Measurements from ENCODE around the gene ARAP2.

The ARAP2 gene

GRCh38 chr4:36214735-36215485 lies 29.4 kb downstream of the ARAP2 start:
- Histone ChIP-seq H3K9ac (ENCODE audit: low read depth, low read length) (no peak overlapping the region), H3K4me3 (ENCODE audit: low read length) (no peak overlapping the region), H3K27me3 (ENCODE audit: insufficient read depth, low read length) (no peaks in the 10 kb centered on the region), H3K27ac (ENCODE audit: low read depth, low read length) (no peak overlapping the region), H3K4me1 (ENCODE audit: insufficient read depth, low read length) (no peaks in the 10 kb centered on the region), H3K9me3 (ENCODE audit: insufficient read depth, low read depth, low read length) (no peaks in the 10 kb centered on the region), H3K36me3 (ENCODE audit: insufficient read depth, low read length) (no peaks in the 10 kb centered on the region)
- WGBS = 67% methylated on average over 3 of the region's 4 CpGs

- 96% methylated on average over 2 of the region's 2 CpGs for WGBS
Observed at GRCh38 chr4:36213977-36214376, 30.3 kb downstream of the ARAP2 start.

GRCh38 chr4:36211084-36211483 lies 33.2 kb downstream of the ARAP2 start:
- no peaks in the 10 kb centered on the region for H3K4me1 ChIP-seq (ENCODE audit: insufficient read depth, low read length)
- H3K27ac ChIP-seq (ENCODE audit: low read depth, low read length) = no peak overlapping the region
- H3K36me3 ChIP-seq (ENCODE audit: insufficient read depth, low read length) = no peaks in the 10 kb centered on the region
- H3K27me3 ChIP-seq (ENCODE audit: insufficient read depth, low read length) = no peaks in the 10 kb centered on the region
- H3K9me3 ChIP-seq (ENCODE audit: insufficient read depth, low read depth, low read length) = no peaks in the 10 kb centered on the region
- 92% methylated on average over 1 of the region's 1 CpG for WGBS
- no peak overlapping the region for H3K9ac ChIP-seq (ENCODE audit: low read depth, low read length)
- H3K4me3 ChIP-seq (ENCODE audit: low read length) = no peak overlapping the region

More at GRCh38 chr4:36213977-36214376, 30.3 kb downstream of the ARAP2 start:
- Histone ChIP-seq H3K4me1 (ENCODE audit: insufficient read depth, low read length) (no peaks in the 10 kb centered on the region), H3K4me3 (ENCODE audit: low read length) (no peak overlapping the region), H3K9ac (ENCODE audit: low read depth, low read length) (no peak overlapping the region), H3K27ac (ENCODE audit: low read depth, low read length) (no peak overlapping the region), H3K27me3 (ENCODE audit: insufficient read depth, low read length) (no peaks in the 10 kb centered on the region), H3K9me3 (ENCODE audit: insufficient read depth, low read depth, low read length) (no peaks in the 10 kb centered on the region), H3K36me3 (ENCODE audit: insufficient read depth, low read length) (no peaks in the 10 kb centered on the region)

DNA sequence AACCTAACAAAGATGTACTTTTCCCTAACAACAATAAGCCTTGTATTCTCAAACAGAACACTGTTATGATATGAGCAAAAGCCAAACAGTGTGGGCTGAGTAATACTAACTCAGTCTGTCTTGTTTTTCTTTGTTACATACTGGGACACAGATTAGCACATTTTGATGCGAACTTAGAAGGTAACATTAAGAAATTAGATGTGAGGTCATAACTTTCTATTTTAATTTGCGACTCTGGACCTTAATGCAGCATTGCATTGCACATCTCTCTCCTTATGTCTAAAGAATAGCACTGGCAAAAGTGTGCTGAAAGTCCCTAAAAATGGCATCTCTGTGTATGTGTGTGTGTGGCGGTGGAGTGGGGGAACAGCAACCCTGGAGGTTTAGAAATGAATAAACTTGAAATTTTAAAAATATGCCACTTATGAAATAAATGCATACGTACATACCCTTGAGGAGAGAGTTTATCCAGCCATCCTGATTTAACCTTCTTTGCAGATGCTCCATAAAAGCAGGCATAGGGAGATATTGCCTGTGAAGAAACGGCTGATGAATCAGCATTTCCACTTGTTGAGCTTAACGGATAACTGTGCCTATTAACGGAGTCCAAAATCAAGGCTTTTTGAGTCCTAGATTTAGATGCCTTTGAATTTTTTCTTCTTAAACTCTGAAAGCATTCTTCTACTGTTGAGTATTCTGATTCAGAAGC lies 34.2 kb downstream of the ARAP2 start:
- H3K36me3 ChIP-seq (ENCODE audit: insufficient read depth, low read length) = no peaks in the 10 kb centered on the region
- 94% methylated on average over 6 of the region's 7 CpGs for WGBS
- no peak overlapping the region for H3K9ac ChIP-seq (ENCODE audit: low read depth, low read length)
- H3K27me3 ChIP-seq (ENCODE audit: insufficient read depth, low read length) = no peaks in the 10 kb centered on the region
- no peaks in the 10 kb centered on the region for H3K9me3 ChIP-seq (ENCODE audit: insufficient read depth, low read depth, low read length)
- H3K4me1 ChIP-seq (ENCODE audit: insufficient read depth, low read length) = no peaks in the 10 kb centered on the region
- no peak overlapping the region for H3K4me3 ChIP-seq (ENCODE audit: low read length)
- H3K27ac ChIP-seq (ENCODE audit: low read depth, low read length) = no peak overlapping the region

GRCh38 chr4:36208893-36209473 lies 35.3 kb downstream of the ARAP2 start:
- Histone ChIP-seq H3K9ac (ENCODE audit: low read depth, low read length) (no peak overlapping the region), H3K27ac (ENCODE audit: low read depth, low read length) (no peak overlapping the region), H3K4me3 (ENCODE audit: low read length) (no peak overlapping the region), H3K4me1 (ENCODE audit: insufficient read depth, low read length) (no peaks in the 10 kb centered on the region), H3K27me3 (ENCODE audit: insufficient read depth, low read length) (no peaks in the 10 kb centered on the region), H3K9me3 (ENCODE audit: insufficient read depth, low read depth, low read length) (no peaks in the 10 kb centered on the region), H3K36me3 (ENCODE audit: insufficient read depth, low read length) (no peaks in the 10 kb centered on the region)
- 98% methylated on average over 3 of the region's 4 CpGs for WGBS

DNA sequence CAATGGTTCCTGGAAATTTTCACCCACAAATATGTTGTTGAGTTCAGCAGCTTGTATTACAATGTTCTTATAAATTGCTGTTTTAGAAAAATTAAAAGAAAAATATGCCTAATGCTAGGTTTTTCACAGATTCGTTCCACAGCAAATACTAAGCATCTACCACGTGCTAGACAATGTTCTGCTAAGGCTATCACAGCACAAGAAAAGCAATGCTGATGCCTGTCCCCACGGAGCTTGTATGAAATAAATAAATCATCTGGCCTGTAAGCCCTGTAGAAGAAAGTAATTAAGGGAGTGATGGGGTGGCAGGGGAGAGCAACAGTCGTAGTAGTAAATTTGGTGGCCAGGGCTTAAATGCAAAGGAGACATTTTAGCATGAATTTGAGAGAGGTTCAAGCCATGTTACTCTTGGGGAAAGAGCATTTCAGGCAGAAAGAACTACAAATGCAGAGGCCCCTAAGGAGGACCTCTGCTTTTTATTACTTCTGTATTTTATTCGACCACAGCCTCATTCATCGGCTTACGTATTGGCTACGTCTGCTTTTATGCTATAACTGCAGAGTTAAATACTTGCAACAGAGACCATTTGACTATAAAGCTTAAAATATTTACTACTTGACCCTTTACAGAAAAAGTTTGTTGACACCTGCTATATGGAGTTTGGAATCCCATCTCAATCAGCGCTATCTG lies 36.3 kb downstream of the ARAP2 start:
- H3K36me3 ChIP-seq (ENCODE audit: insufficient read depth, low read length) = no peaks in the 10 kb centered on the region
- no peak overlapping the region for H3K27ac ChIP-seq (ENCODE audit: low read depth, low read length)
- 95% methylated on average over 9 of the region's 9 CpGs for WGBS
- H3K9ac ChIP-seq (ENCODE audit: low read depth, low read length) = no peak overlapping the region
- H3K9me3 ChIP-seq (ENCODE audit: insufficient read depth, low read depth, low read length) = no peaks in the 10 kb centered on the region
- H3K27me3 ChIP-seq (ENCODE audit: insufficient read depth, low read length) = no peaks in the 10 kb centered on the region
- no peak overlapping the region for H3K4me3 ChIP-seq (ENCODE audit: low read length)
- no peaks in the 10 kb centered on the region for H3K4me1 ChIP-seq (ENCODE audit: insufficient read depth, low read length)

- H3K4me1 ChIP-seq (ENCODE audit: insufficient read depth, low read length) = no peaks in the 10 kb centered on the region
- no peaks in the 10 kb centered on the region for H3K36me3 ChIP-seq (ENCODE audit: insufficient read depth, low read length)
- no peaks in the 10 kb centered on the region for H3K9me3 ChIP-seq (ENCODE audit: insufficient read depth, low read depth, low read length)
- WGBS = 100% methylated on average over 1 of the region's 1 CpG
- H3K4me3 ChIP-seq (ENCODE audit: low read length) = no peak overlapping the region
- no peaks in the 10 kb centered on the region for H3K27me3 ChIP-seq (ENCODE audit: insufficient read depth, low read length)
- no peak overlapping the region for H3K27ac ChIP-seq (ENCODE audit: low read depth, low read length)
- H3K9ac ChIP-seq (ENCODE audit: low read depth, low read length) = no peak overlapping the region
Observed at GRCh38 chr4:36207367-36207766, 36.9 kb downstream of the ARAP2 start.

- no peak overlapping the region for H3K27ac ChIP-seq (ENCODE audit: low read depth, low read length)
- H3K9ac ChIP-seq (ENCODE audit: low read depth, low read length) = no peak overlapping the region
- H3K4me1 ChIP-seq (ENCODE audit: insufficient read depth, low read length) = no peaks in the 10 kb centered on the region
- H3K27me3 ChIP-seq (ENCODE audit: insufficient read depth, low read length) = no peaks in the 10 kb centered on the region
- H3K9me3 ChIP-seq (ENCODE audit: insufficient read depth, low read depth, low read length) = no peaks in the 10 kb centered on the region
- no CpG with 5 or more reads among the region's 3 CpGs for WGBS
- no peaks in the 10 kb centered on the region for H3K36me3 ChIP-seq (ENCODE audit: insufficient read depth, low read length)
- no peak overlapping the region for H3K4me3 ChIP-seq (ENCODE audit: low read length)
Observed at GRCh38 chr4:36206603-36207311, 37.6 kb downstream of the ARAP2 start.

DNA sequence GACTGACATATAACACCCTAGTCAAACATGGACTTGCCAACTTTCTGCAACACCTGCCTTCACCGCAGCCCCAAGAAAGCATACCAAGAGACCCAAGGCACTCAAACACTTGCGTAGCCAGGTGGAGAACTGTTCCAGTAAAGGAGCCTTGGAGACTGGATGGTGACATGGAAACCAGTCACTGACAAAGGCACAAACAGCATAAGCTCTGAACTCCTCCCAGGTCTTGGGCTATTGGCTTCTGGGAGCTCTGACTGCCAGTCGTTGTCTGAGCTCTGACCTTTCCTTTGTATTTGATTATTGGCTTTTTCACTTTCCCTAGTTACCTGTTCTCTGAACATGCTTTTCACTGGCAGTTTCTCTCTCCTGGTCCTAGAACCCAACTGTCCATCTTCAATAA lies 38.3 kb downstream of the ARAP2 start:
- H3K9me3 ChIP-seq (ENCODE audit: insufficient read depth, low read depth, low read length) = no peaks in the 10 kb centered on the region
- no peak overlapping the region for H3K9ac ChIP-seq (ENCODE audit: low read depth, low read length)
- no peak overlapping the region for H3K27ac ChIP-seq (ENCODE audit: low read depth, low read length)
- H3K4me3 ChIP-seq (ENCODE audit: low read length) = no peak overlapping the region
- no peaks in the 10 kb centered on the region for H3K27me3 ChIP-seq (ENCODE audit: insufficient read depth, low read length)
- no peaks in the 10 kb centered on the region for H3K36me3 ChIP-seq (ENCODE audit: insufficient read depth, low read length)
- 89% methylated on average over 3 of the region's 3 CpGs for WGBS
- H3K4me1 ChIP-seq (ENCODE audit: insufficient read depth, low read length) = no peaks in the 10 kb centered on the region

GRCh38 chr4:36198861-36199260 lies 45.5 kb downstream of the ARAP2 start:
- Histone ChIP-seq H3K4me3 (ENCODE audit: low read length) (no peak overlapping the region), H3K27me3 (ENCODE audit: insufficient read depth, low read length) (no peaks in the 10 kb centered on the region), H3K36me3 (ENCODE audit: insufficient read depth, low read length) (no peaks in the 10 kb centered on the region), H3K9me3 (ENCODE audit: insufficient read depth, low read depth, low read length) (no peaks in the 10 kb centered on the region), H3K4me1 (ENCODE audit: insufficient read depth, low read length) (no peaks in the 10 kb centered on the region), H3K27ac (ENCODE audit: low read depth, low read length) (no peak overlapping the region), H3K9ac (ENCODE audit: low read depth, low read length) (no peak overlapping the region)
- 96% methylated on average over 4 of the region's 4 CpGs for WGBS

All from HUES64 (cell line).